ENCODE measurements around the gene RAD51B. TPM values are rescaled to one million over a fixed set of nuclear protein-coding genes. Genes with fewer than 3 reads are reported as not detected.

Gene RAD51B
- total RNA-seq, 4 donors from 2014 or later: 14.0 to 16.4 (median 14.8) TPM

- peak overlapping the region in 1 of 3 donors; percentile 1 for H3K27ac ChIP-seq
- no peaks in the 10 kb centered on the region for H3K36me3 ChIP-seq
- H3K27me3 ChIP-seq: no peaks in the 10 kb centered on the region
- H3K4me3 ChIP-seq (replicated peaks in 1 of 3): no peak overlapping the region
- intact Hi-C loops (cut with DNase I): no loop called here
- no peak for TF ChIP-seq CTCF (IDR thresholded peaks at IDR 0.05)
- no peak for TF ChIP-seq POLR2A (IDR thresholded peaks at IDR 0.05)
- peaks cover 30 to 39% of the 10 kb centered on the region in 2 donors for H3K4me1 ChIP-seq
- DNase-seq: no peak
- H3K9me3 ChIP-seq: no peaks in the 10 kb centered on the region
- WGBS, 2 donors: 88 to 95% methylated on average over 4 of the region's 4 CpGs
These were observed 593.2 kb downstream of the RAD51B start for GRCh38 chr14:68412505-68413465.

DNA sequence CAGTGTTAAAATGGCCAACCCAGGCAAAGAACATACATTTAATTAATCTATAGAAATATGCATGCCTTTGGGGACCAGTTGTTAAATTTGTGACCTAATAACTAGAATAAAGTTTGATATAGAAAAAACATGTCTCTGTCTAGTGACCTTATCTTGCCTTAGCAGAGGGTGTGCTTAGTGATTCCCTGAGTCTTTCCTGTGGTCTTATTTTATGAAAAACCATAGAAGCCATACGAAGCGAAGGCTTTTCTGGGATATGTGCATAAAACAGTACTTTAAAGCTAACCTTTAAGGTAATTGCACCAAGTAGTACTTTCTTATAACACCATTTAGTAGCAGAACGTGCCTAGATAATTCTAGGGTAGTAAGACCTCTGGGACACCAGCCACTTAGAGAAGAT is 593.9 kb downstream of the RAD51B start:
- Histone ChIP-seq H3K36me3 (no peaks in the 10 kb centered on the region), H3K4me1 (peaks cover 33 to 47% of the 10 kb centered on the region in 2 donors), H3K9me3 (no peaks in the 10 kb centered on the region), H3K27me3 (no peaks in the 10 kb centered on the region), H3K4me3 (replicated peaks in 1 of 3) (no peak overlapping the region), H3K27ac (peak overlapping the region in 2 of 3 donors; percentile 59 to 65)
- intact Hi-C loops (cut with DNase I): no loop called here
- TF ChIP-seq POLR2A (IDR thresholded peaks at IDR 0.05) (no peak), CTCF (IDR thresholded peaks at IDR 0.05) (no peak)
- no peak for DNase-seq
- WGBS, 2 donors: 93 to 96% methylated on average over 3 of the region's 3 CpGs

DNA sequence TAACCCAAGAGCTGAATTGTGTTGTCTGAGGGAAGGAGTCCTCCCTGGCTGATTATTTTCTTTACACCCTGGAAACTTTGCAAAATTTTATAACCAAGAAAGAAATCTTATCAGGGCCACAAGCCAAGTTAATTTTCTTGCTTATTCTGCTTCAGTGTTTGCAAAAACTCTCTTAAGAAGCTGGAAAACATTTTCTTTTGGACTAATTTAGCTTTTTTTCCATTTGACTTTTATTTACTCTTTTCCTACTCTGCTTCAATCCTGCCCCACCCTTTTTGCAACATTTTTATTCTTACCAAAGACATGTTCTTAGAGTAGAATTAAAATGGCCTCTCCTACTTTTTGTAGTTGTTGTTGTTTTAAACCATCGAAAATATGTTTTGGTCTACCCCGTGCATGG is 594.5 kb downstream of the RAD51B start:
- no peak overlapping the region for H3K4me3 ChIP-seq (replicated peaks in 1 of 3)
- WGBS, 2 donors: 75 to 81% methylated on average over 2 of the region's 2 CpGs
- no peaks in the 10 kb centered on the region for H3K9me3 ChIP-seq
- peaks cover 37 to 53% of the 10 kb centered on the region in 2 donors for H3K4me1 ChIP-seq
- DNase-seq: no peak
- no peaks in the 10 kb centered on the region for H3K27me3 ChIP-seq
- TF ChIP-seq CTCF (IDR thresholded peaks at IDR 0.05) (no peak), POLR2A (IDR thresholded peaks at IDR 0.05) (no peak)
- peak overlapping the region; percentile 24 to 65 (median 59) for H3K27ac ChIP-seq
- intact Hi-C loops (cut with DNase I): no loop called here
- H3K36me3 ChIP-seq: no peaks in the 10 kb centered on the region

DNA sequence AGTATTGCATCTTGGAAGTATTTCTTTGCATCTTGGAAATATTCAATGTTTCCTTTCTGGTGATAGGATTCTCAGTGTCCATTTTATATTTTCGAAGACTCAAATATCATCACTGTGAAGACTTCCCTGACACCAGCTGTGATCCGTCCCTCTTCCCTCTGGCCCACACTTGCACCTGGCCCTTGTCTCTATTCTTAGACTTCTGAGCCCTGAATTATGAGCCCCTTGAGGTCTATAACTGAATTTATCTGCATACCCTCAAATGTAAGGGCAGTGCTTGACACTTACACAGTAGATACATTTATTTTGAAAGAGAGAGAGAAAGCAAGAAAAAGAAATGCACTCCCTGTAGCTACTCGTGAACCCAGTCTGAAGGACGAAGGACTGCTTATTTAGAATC is 596.6 kb downstream of the RAD51B start:
- DNase-seq: no peak
- Histone ChIP-seq H3K4me3 (replicated peaks in 1 of 3) (no peak overlapping the region), H3K9me3 (no peaks in the 10 kb centered on the region), H3K4me1 (peaks cover 44 to 73% of the 10 kb centered on the region in 2 donors), H3K27ac (peak overlapping the region; percentile 74 to 81 (median 80)), H3K36me3 (no peaks in the 10 kb centered on the region), H3K27me3 (no peaks in the 10 kb centered on the region)
- WGBS, 2 donors: 72 to 75% methylated on average over 4 of the region's 4 CpGs
- TF ChIP-seq POLR2A (IDR thresholded peaks at IDR 0.05): no peak
- TF ChIP-seq CTCF (IDR thresholded peaks at IDR 0.05): no peak
- intact Hi-C loops (cut with DNase I): no loop called here

Measured in thyroid gland (tissue), 4 donors.